Prostate gland (tissue), 2 donors: Measurements from ENCODE around the gene IL1RAPL2. TPM values are rescaled to one million over a fixed set of nuclear protein-coding genes. Genes with fewer than 3 reads are reported as not detected.

ENCODE experiments used
- DNase-seq: peaks from one replicate; pipeline ENCODE4 v3.0.0-alpha.2; 2019; ENCODE audit warnings: low spot score
- H3K27ac ChIP-seq, 2 donors: fragments of 200-600 bp; sonication (generic); 2 replicates each; pipeline ENCODE4 v1.5.1; 2017 to 2019
- H3K27me3 ChIP-seq: fragments of 200-600 bp; sonication (generic); replicated peaks from 2 replicates; pipeline ENCODE4 v1.5.1; 2019; ENCODE audit not compliant: insufficient read depth
- H3K36me3 ChIP-seq, 2 donors: fragments of 200-600 bp; sonication (generic); 1 replicate in 1 of 2; 2 replicates in 1 of 2; pipeline versions ENCODE4 v1.5.1 to v1.8.1; 2017 to 2019
- H3K4me1 ChIP-seq: fragments of 200-600 bp; sonication (generic); replicated peaks from 2 replicates; pipeline ENCODE4 v1.5.1; 2019
- H3K4me3 ChIP-seq, 2 donors: fragments of 200-600 bp; sonication (generic); 2 replicates each; pipeline ENCODE4 v1.5.1; 2017 to 2019
- H3K9me3 ChIP-seq: fragments of 200-600 bp; sonication (generic); 2 replicates; pipeline ENCODE4 v1.5.1; 2017
- CTCF ChIP-seq, 4 experiments: fragments of 200-600 bp in 2 of 4; fragments of 450-650 bp in 2 of 4; sonication (generic) in 2 of 4; IDR thresholded peaks; 1 replicate in 3 of 4; 2 replicates in 1 of 4; pipeline ENCODE4 v1.5.1; 2016 to 2019; ENCODE audit warnings: antibody characterized with exemption in 4 of 4, mild to moderate bottlenecking in 2 of 4, moderate library complexity in 2 of 4
- POLR2A ChIP-seq: fragments of 450-650 bp; IDR thresholded peaks from one replicate; pipeline ENCODE4 v1.6.1; 2016; ENCODE audit warnings: antibody characterized with exemption, mild to moderate bottlenecking
- POLR2AphosphoS5 ChIP-seq: sonication (generic); formaldehyde crosslinking; IDR thresholded peaks from one replicate; pipeline ENCODE4 v1.6.1; 2017; ENCODE audit warnings: antibody characterized with exemption
- WGBS: methylation state at CpG from one replicate; pipeline ENCODE4 v1.1.5; 2018; 5-methylcytosine and 5-hydroxymethylcytosine counted together
- intact Hi-C: fragments of 100-400 bp; cut with DNase I; formaldehyde crosslinking; loops from one replicate; pipeline ENCODE4 v1.14.2; 2022
- total RNA-seq, 2 donors: library from RNA; depleted of rRNA; stranded (reverse); fragments of >200 nt; gene quantifications; one replicate each; pipeline ENCODE4 v1.1.0, GENCODE V29; 2016

Gene IL1RAPL2
- total RNA-seq, 2 donors from 2014 or later: 0.51 TPM; not detected in 1

GRCh38 chrX:105179644-105180043 lies 613.6 kb downstream of the IL1RAPL2 start:
- WGBS: 79% methylated on average over 3 of the region's 3 CpGs

GRCh38 chrX:105189093-105189492 lies 623.1 kb downstream of the IL1RAPL2 start:
- TF ChIP-seq POLR2A (no peak), POLR2AphosphoS5 (no peak)
- H3K36me3 ChIP-seq: no peaks in the 10 kb centered on the region
- H3K9me3 ChIP-seq: no peaks in the 10 kb centered on the region
- no peak overlapping the region for H3K27ac ChIP-seq
- intact Hi-C loops: no loop called here
- DNase-seq: no peak
- H3K4me3 ChIP-seq: no peak overlapping the region
- no peaks in the 10 kb centered on the region for H3K4me1 ChIP-seq
- WGBS: 95% methylated on average over 8 of the region's 8 CpGs
- H3K27me3 ChIP-seq: no peaks in the 10 kb centered on the region

More at GRCh38 chrX:105179644-105180043, 613.6 kb downstream of the IL1RAPL2 start:
- DNase-seq: no peak
- no peaks in the 10 kb centered on the region for H3K4me1 ChIP-seq
- H3K27me3 ChIP-seq: no peaks in the 10 kb centered on the region
- H3K27ac ChIP-seq: no peak overlapping the region
- H3K9me3 ChIP-seq: no peaks in the 10 kb centered on the region
- H3K4me3 ChIP-seq: no peak overlapping the region
- intact Hi-C loops: no loop called here
- TF ChIP-seq POLR2A: no peak
- TF ChIP-seq POLR2AphosphoS5: no peak
- no peak for TF ChIP-seq CTCF (IDR thresholded peaks at IDR 0.05)
- H3K36me3 ChIP-seq: no peaks in the 10 kb centered on the region

- TF ChIP-seq POLR2AphosphoS5 (no peak), CTCF (IDR thresholded peaks at IDR 0.05) (peak; percentile 26 to 61 (median 56))
- no peak overlapping the region for H3K4me3 ChIP-seq
- 0% methylated on average over 2 of the region's 2 CpGs for WGBS
- intact Hi-C loops: loop anchor here (5.0 to 10.0 kb wide), 3 partner anchors 278 to 886 kb away; partner anchors contain the start of gene IL1RAPL2
- H3K36me3 ChIP-seq: no peaks in the 10 kb centered on the region
- no peaks in the 10 kb centered on the region for H3K9me3 ChIP-seq
- H3K27ac ChIP-seq: no peak overlapping the region
- H3K27me3 ChIP-seq: no peaks in the 10 kb centered on the region
- DNase-seq: peak; percentile 5
- H3K4me1 ChIP-seq: no peaks in the 10 kb centered on the region
Measured at GRCh38 chrX:105190252-105190853, 624.4 kb downstream of the IL1RAPL2 start.

DNA sequence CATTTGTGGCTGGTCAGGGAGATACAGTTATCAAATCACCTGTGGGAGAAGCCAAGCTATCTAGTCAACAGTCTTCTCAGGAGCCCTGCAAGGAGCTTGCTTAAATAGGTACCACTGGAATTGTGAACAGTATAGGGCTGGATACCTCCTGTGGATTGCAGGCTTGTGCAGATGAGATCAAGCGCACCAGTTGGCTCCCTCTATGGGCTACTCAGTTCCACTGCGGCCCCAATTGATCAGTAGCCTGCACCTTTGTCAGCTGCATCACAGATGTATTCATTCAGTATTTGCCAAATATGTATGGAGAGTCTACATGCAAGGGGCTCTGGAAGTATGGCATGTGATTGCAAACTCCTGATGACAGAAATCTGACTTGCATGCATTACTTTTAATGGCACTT lies 625.9 kb downstream of the IL1RAPL2 start:
- intact Hi-C loops: loop anchor here (5.0 to 10.0 kb wide), 3 partner anchors 280 to 887 kb away; partner anchors contain the start of gene IL1RAPL2
- no peak for TF ChIP-seq CTCF (IDR thresholded peaks at IDR 0.05)
- no peak for TF ChIP-seq POLR2A
- TF ChIP-seq POLR2AphosphoS5: no peak
- no peak for DNase-seq
- H3K9me3 ChIP-seq: no peaks in the 10 kb centered on the region
- H3K27me3 ChIP-seq: no peaks in the 10 kb centered on the region
- H3K36me3 ChIP-seq: no peaks in the 10 kb centered on the region
- H3K4me1 ChIP-seq: no peaks in the 10 kb centered on the region
- H3K4me3 ChIP-seq: no peak overlapping the region
- 48% methylated on average over 2 of the region's 2 CpGs for WGBS
- H3K27ac ChIP-seq: no peak overlapping the region

DNA sequence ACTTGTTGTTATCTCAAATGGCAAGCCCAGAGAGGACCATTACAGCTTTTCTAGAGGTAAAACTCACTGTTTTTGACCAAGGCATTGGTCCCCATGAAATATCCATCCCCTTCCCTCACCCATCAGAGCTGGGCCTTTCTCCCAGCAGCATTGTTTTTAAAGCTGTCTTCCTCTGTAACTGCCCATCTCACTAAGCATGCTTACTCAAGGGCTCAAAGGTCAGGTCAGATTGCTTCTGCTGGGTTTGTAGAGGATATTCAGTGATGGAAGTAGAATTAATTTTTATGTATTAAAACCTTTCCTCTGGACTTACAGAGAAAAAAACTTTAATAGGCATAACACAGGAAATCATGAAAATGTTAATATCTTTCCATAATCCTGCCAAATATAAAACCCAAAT lies 643.4 kb downstream of the IL1RAPL2 start:
- H3K4me3 ChIP-seq: no peak overlapping the region
- no peaks in the 10 kb centered on the region for H3K9me3 ChIP-seq
- no peak for DNase-seq
- no peaks in the 10 kb centered on the region for H3K27me3 ChIP-seq
- H3K27ac ChIP-seq: no peak overlapping the region
- no peak for TF ChIP-seq CTCF (IDR thresholded peaks at IDR 0.05)
- TF ChIP-seq POLR2AphosphoS5: no peak
- no peak for TF ChIP-seq POLR2A
- no peaks in the 10 kb centered on the region for H3K36me3 ChIP-seq
- no peaks in the 10 kb centered on the region for H3K4me1 ChIP-seq
- intact Hi-C loops: no loop called here
